Superior temporal gyrus (tissue), 1 donor: ENCODE results near the gene HRH3.

Experiments used
- DNase-seq: peaks from one replicate; pipeline ENCODE4 v3.0.0-alpha.2; 2016; ENCODE audit errors: extremely low spot score

The HRH3 gene

GRCh38 chr20:62215020-62215990, 4.8 kb downstream of the HRH3 start:
- no peak for DNase-seq

GRCh38 chr20:62214067-62214466, 6.0 kb downstream of the HRH3 start:
- DNase-seq, result no peak

GRCh38 chr20:62212299-62212698, 7.8 kb downstream of the HRH3 start:
- DNase-seq, result no peak

- no peak for DNase-seq
These were observed 8.2 kb downstream of the HRH3 start for GRCh38 chr20:62211769-62212288.

GRCh38 chr20:62211216-62211615, 8.9 kb downstream of the HRH3 start:
- no peak for DNase-seq

- no peak for DNase-seq
These were observed 9.6 kb downstream of the HRH3 start for GRCh38 chr20:62210496-62210855.

GRCh38 chr20:62209850-62210495, 10.1 kb downstream of the HRH3 start:
- no peak for DNase-seq

GRCh38 chr20:62208795-62209755, 11.0 kb downstream of the HRH3 start:
- DNase-seq, result no peak

- DNase-seq, result no peak
These were observed 11.8 kb downstream of the HRH3 start for GRCh38 chr20:62208061-62208794.

GRCh38 chr20:62206388-62206775, 13.7 kb downstream of the HRH3 start:
- DNase-seq, result no peak

- DNase-seq, result no peak
These were observed 14.3 kb downstream of the HRH3 start for GRCh38 chr20:62205618-62206387.

- DNase-seq, result no peak
These were observed 16.6 kb downstream of the HRH3 start for GRCh38 chr20:62203378-62204030.

GRCh38 chr20:62202676-62203377, 17.3 kb downstream of the HRH3 start:
- DNase-seq, result no peak

- no peak for DNase-seq
These were observed 18.0 kb downstream of the HRH3 start for GRCh38 chr20:62202083-62202395.

GRCh38 chr20:62201173-62202082, 18.6 kb downstream of the HRH3 start:
- no peak for DNase-seq

- no peak for DNase-seq
These were observed 19.4 kb downstream of the HRH3 start for GRCh38 chr20:62200491-62201172.

- no peak for DNase-seq
These were observed 21.1 kb downstream of the HRH3 start for GRCh38 chr20:62198931-62199330.

- no peak for DNase-seq
These were observed 21.6 kb downstream of the HRH3 start for GRCh38 chr20:62198496-62198895.
